ENCODE measurements around the gene MAGEL2.

DNA sequence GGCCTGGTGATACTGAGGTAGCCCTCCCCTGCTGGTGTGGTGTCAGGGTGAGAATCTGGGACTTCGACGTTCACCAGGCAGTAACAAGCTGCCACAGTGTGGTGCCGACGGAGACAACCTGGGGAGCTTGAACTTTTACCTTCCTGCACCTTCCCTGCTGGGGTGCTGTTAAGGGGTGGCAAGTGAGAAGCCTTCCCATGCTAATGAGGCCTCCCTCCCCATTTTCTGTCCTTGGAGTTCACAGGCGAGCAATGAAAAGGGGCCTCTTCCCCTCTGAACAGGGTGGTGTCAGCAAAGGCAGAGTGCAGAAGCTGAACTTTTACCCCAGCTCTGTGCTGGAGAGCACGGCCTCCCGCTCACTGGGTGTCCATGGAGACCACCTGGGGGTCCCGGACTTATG, 13.5 kb downstream of the MAGEL2 start:
- TF ChIP-seq, protein P1, sequence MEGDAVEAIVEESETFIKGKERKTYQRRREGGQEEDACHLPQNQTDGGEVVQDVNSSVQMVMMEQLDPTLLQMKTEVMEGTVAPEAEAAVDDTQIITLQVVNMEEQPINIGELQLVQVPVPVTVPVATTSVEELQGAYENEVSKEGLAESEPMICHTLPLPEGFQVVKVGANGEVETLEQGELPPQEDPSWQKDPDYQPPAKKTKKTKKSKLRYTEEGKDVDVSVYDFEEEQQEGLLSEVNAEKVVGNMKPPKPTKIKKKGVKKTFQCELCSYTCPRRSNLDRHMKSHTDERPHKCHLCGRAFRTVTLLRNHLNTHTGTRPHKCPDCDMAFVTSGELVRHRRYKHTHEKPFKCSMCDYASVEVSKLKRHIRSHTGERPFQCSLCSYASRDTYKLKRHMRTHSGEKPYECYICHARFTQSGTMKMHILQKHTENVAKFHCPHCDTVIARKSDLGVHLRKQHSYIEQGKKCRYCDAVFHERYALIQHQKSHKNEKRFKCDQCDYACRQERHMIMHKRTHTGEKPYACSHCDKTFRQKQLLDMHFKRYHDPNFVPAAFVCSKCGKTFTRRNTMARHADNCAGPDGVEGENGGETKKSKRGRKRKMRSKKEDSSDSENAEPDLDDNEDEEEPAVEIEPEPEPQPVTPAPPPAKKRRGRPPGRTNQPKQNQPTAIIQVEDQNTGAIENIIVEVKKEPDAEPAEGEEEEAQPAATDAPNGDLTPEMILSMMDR (IDR thresholded peaks at IDR 0.05) = no peak
- TF ChIP-seq POLR2A (IDR thresholded peaks at IDR 0.05) = no peak

All from right lobe of liver (tissue), 4 donors.